ENCODE data around the gene SHFL. TPM values are rescaled to one million over a fixed set of nuclear protein-coding genes. Genes with fewer than 3 reads are reported as not detected.
A peak's percentile ranks its signal among the peaks of the same experiment; 100 is the strongest.

Gene SHFL
- total and polyA plus RNA-seq, 2 of the 4 experiments (the other 2 are of a cell fraction), result 9.0 to 32.1 TPM

DNA sequence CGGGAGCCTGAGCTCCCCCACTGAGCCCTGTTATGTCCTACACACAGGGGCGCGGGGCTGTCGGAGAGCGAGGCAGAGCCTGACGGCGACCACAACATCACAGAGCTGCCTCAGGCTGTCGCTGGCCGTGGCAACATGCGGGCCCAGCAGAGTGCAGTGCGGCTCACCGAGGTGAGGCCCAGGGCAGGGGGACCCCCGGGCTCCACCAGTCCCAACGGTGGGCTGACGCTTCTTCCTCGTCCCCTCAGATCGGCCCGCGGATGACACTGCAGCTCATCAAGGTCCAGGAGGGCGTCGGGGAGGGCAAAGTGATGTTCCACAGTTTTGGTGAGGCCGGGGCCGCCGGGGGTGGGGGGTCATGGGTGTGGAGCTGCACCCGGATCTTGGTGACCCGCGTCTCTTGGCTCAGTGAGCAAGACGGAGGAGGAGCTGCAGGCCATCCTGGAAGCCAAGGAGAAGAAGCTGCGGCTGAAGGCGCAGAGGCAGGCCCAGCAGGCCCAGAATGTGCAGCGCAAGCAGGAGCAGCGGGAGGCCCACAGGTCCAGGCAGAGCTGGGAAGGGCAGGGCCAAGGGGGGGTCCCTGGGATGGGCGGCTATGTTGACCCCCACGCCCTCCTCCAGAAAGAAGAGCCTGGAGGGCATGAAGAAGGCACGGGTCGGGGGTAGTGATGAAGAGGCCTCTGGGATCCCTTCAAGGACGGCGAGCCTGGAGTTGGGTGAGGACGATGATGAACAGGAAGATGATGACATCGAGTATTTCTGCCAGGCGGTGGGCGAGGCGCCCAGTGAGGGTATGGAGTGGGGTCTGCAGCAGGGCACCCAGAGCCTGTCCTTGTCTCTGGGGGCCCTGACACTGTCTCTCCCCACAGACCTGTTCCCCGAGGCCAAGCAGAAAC is 24.2 kb downstream of the SHFL start:
- no peak for TF ChIP-seq RCOR1 (IDR thresholded peaks at IDR 0.05; ENCODE audit: insufficient replicate concordance, low read length)
- no peak for TF ChIP-seq BHLHE40 (IDR thresholded peaks at IDR 0.05; ENCODE audit: low read depth, low read length)
- Histone ChIP-seq H2BK5ac (ENCODE audit: low read depth, low read length, poor library complexity, severe bottlenecking) (no peak overlapping the region), H2BK120ac (ENCODE audit: low read depth, low read length) (no peak overlapping the region), H2AK9ac (replicated peaks; ENCODE audit: low read depth, low read length, poor library complexity) (no peak overlapping the region), H3K36me3 (ENCODE audit: control insufficient read depth, insufficient read depth, low read length) (peaks cover 49% of the 10 kb centered on the region), H3K56ac (ENCODE audit: extremely low read depth, insufficient read depth, low read length) (no peak overlapping the region), H3K14ac (replicated peaks; ENCODE audit: low read depth, low read length) (no peak overlapping the region), H3K27ac (ENCODE audit: insufficient read depth, low read length) (no peak overlapping the region), H2AK5ac (ENCODE audit: low read depth, low read length) (no peak overlapping the region), H3K18ac (ENCODE audit: low read depth, low read length) (no peak overlapping the region), H3K4ac (ENCODE audit: low read depth, low read length) (no peak overlapping the region), H4K20me1 (ENCODE audit: insufficient read depth, low read length) (peaks cover 16% of the 10 kb centered on the region), H2AFZ (replicated peaks; ENCODE audit: low read length, poor library complexity) (no peak overlapping the region), H3K79me1 (ENCODE audit: low read depth in 1 of 2, low read length in 2 of 2) (peaks cover 16 to 38% of the 10 kb centered on the region in 2 experiments), H4K8ac (ENCODE audit: low read depth in 2 of 2, low read length in 2 of 2) (no peak overlapping the region), H3K9ac (ENCODE audit: low read depth, low read length) (no peak overlapping the region), H3K9me3 (ENCODE audit: control insufficient read depth, insufficient read depth, low read length) (no peaks in the 10 kb centered on the region), H2BK15ac (ENCODE audit: low read depth, low read length) (no peak overlapping the region), H2BK20ac (ENCODE audit: low read depth, low read length) (no peak overlapping the region), H3K4me3 (ENCODE audit: insufficient read depth, low read depth, low read length) (no peak overlapping the region), H3K9me1 (ENCODE audit: insufficient read depth, low read length) (no peaks in the 10 kb centered on the region), H3K4me1 (ENCODE audit: control insufficient read depth, insufficient read depth, low read length) (peaks cover 2% of the 10 kb centered on the region), H3K23ac (ENCODE audit: low read depth, low read length) (no peak overlapping the region), H3K27me3 (ENCODE audit: control insufficient read depth, insufficient read depth, low read length) (no peaks in the 10 kb centered on the region), H3K4me2 (ENCODE audit: low read depth, low read length) (no peak overlapping the region), H4K5ac (ENCODE audit: low read depth, low read length) (no peak overlapping the region), H4K91ac (ENCODE audit: insufficient read depth, low read depth, low read length) (no peak overlapping the region)
- DNase-seq (no peak), ATAC-seq (ENCODE audit: low read depth) (no peak)
- in situ Hi-C loops (cut with MboI; ENCODE audit: low sequenced_read_pairs) (no loop called here), intact Hi-C loops (cut with micrococcal nuclease) (no loop called here), dilution Hi-C loops (cut with HindIII; ENCODE audit: low sequenced_read_pairs, unreplicated experiment) (no loop called here)
- 94% methylated on average over 28 of the region's 44 CpGs; no CpG with 5 or more reads in 1 of the 2 experiments for WGBS, 2 experiments (ENCODE audit: extremely low coverage in 2 of 2, insufficient read length in 1 of 2)
- TSS peak; percentile 51 for BruUV-seq (replicated peaks)
- CTCF ChIA-PET, result no interaction called here
- POLR2A ChIA-PET (ENCODE audit: unreplicated experiment), result no interaction called here

All from IMR-90 (cell line).